ENCODE data around the gene GH1. TPM values are rescaled to one million over a fixed set of nuclear protein-coding genes. Genes with fewer than 3 reads are reported as not detected.

Gene GH1
- total and polyA plus RNA-seq, 2 experiments from 2014 or later: not detected

GRCh38 chr17:63961355-63962212, 42.9 kb upstream of the GH1 start:
- DNase-seq (ENCODE audit: low read depth in 1 of 2, low spot score in 1 of 2): peak; percentile 90 to 91
- Histone ChIP-seq H3K4me3 (peak overlapping the region; percentile 2), H3K36me3 (no peaks in the 10 kb centered on the region), H3K27ac (no peak overlapping the region), H3K9me3 (ENCODE audit: low read depth) (no peaks in the 10 kb centered on the region), H3K4me1 (ENCODE audit: low read depth) (no peaks in the 10 kb centered on the region), H3K27me3 (no peaks in the 10 kb centered on the region)
- no peak for TF ChIP-seq CTCF (IDR thresholded peaks at IDR 0.05; ENCODE audit: low read depth, low read length)

GRCh38 chr17:63960430-63960829, 41.8 kb upstream of the GH1 start:
- TF ChIP-seq CTCF (IDR thresholded peaks at IDR 0.05; ENCODE audit: low read depth, low read length): no peak
- Histone ChIP-seq H3K4me1 (ENCODE audit: low read depth) (no peaks in the 10 kb centered on the region), H3K27ac (no peak overlapping the region), H3K27me3 (no peaks in the 10 kb centered on the region), H3K36me3 (no peaks in the 10 kb centered on the region), H3K4me3 (no peak overlapping the region), H3K9me3 (ENCODE audit: low read depth) (no peaks in the 10 kb centered on the region)
- DNase-seq (ENCODE audit: low read depth in 1 of 2, low spot score in 1 of 2): no peak

GRCh38 chr17:63960006-63960405, 41.4 kb upstream of the GH1 start:
- H3K4me3 ChIP-seq: no peak overlapping the region
- no peak overlapping the region for H3K27ac ChIP-seq
- no peak for DNase-seq (ENCODE audit: low read depth in 1 of 2, low spot score in 1 of 2)
- no peaks in the 10 kb centered on the region for H3K27me3 ChIP-seq
- no peaks in the 10 kb centered on the region for H3K9me3 ChIP-seq (ENCODE audit: low read depth)
- H3K4me1 ChIP-seq (ENCODE audit: low read depth): no peaks in the 10 kb centered on the region
- no peaks in the 10 kb centered on the region for H3K36me3 ChIP-seq
- no peak for TF ChIP-seq CTCF (IDR thresholded peaks at IDR 0.05; ENCODE audit: low read depth, low read length)

GRCh38 chr17:63956296-63956920, 37.8 kb upstream of the GH1 start:
- H3K36me3 ChIP-seq: no peaks in the 10 kb centered on the region
- no peak for TF ChIP-seq CTCF (IDR thresholded peaks at IDR 0.05; ENCODE audit: low read depth, low read length)
- H3K4me1 ChIP-seq (ENCODE audit: low read depth): peaks cover 5% of the 10 kb centered on the region

GRCh38 chr17:63955791-63956190, 37.2 kb upstream of the GH1 start:
- no peak for TF ChIP-seq CTCF (IDR thresholded peaks at IDR 0.05; ENCODE audit: low read depth, low read length)
- Histone ChIP-seq H3K4me1 (ENCODE audit: low read depth) (peaks cover 6% of the 10 kb centered on the region), H3K27ac (no peak overlapping the region), H3K27me3 (no peaks in the 10 kb centered on the region), H3K36me3 (no peaks in the 10 kb centered on the region), H3K4me3 (no peak overlapping the region), H3K9me3 (ENCODE audit: low read depth) (no peaks in the 10 kb centered on the region)
- no peak for DNase-seq (ENCODE audit: low read depth in 1 of 2, low spot score in 1 of 2)

More at GRCh38 chr17:63956296-63956920, 37.8 kb upstream of the GH1 start:
- Histone ChIP-seq H3K27ac (no peak overlapping the region), H3K9me3 (ENCODE audit: low read depth) (no peaks in the 10 kb centered on the region), H3K27me3 (no peaks in the 10 kb centered on the region), H3K4me3 (no peak overlapping the region)
- no peak for DNase-seq (ENCODE audit: low read depth in 1 of 2, low spot score in 1 of 2)

Data from cardiac muscle cell (in vitro differentiated cells and primary cell).